Ovary (tissue), 3 donors: ENCODE measurements around the gene NOCT.

Source experiments
- EP300 ChIP-seq: sonication (generic); formaldehyde crosslinking; IDR thresholded peaks from one replicate; pipeline ENCODE4 v1.6.1; 2017; ENCODE audit warnings: antibody characterized with exemption
- POLR2A ChIP-seq: fragments of 450-650 bp; IDR thresholded peaks from one replicate; pipeline ENCODE4 v1.6.1; 2017; ENCODE audit warnings: antibody characterized with exemption, mild to moderate bottlenecking, moderate library complexity
- TF ChIP-seq, protein P1 (sequence below), 3 donors: fragments of 450-650 bp in 2 of 3; fragments of 200-600 bp in 1 of 3; IDR thresholded peaks; one replicate each; pipeline versions ENCODE4 v1.5.1 to v1.8.0; 2016 to 2022; ENCODE audit warnings: antibody characterized with exemption in 3 of 3, mild to moderate bottlenecking in 1 of 3
- donor health status: DM: no; HTN: no; CAD: no.

- TF ChIP-seq POLR2A (no peak), EP300 (no peak)
- TF ChIP-seq, protein P1, sequence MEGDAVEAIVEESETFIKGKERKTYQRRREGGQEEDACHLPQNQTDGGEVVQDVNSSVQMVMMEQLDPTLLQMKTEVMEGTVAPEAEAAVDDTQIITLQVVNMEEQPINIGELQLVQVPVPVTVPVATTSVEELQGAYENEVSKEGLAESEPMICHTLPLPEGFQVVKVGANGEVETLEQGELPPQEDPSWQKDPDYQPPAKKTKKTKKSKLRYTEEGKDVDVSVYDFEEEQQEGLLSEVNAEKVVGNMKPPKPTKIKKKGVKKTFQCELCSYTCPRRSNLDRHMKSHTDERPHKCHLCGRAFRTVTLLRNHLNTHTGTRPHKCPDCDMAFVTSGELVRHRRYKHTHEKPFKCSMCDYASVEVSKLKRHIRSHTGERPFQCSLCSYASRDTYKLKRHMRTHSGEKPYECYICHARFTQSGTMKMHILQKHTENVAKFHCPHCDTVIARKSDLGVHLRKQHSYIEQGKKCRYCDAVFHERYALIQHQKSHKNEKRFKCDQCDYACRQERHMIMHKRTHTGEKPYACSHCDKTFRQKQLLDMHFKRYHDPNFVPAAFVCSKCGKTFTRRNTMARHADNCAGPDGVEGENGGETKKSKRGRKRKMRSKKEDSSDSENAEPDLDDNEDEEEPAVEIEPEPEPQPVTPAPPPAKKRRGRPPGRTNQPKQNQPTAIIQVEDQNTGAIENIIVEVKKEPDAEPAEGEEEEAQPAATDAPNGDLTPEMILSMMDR (IDR thresholded peaks at IDR 0.05): no peak
These were observed 40.4 kb upstream of the NOCT start for GRCh38 chr4:138975225-138975624.
